ENCODE measurements around the gene ADAMTSL4. TPM values are rescaled to one million over a fixed set of nuclear protein-coding genes. Genes with fewer than 3 reads are reported as not detected.

ADAMTSL4 gene
- total and polyA plus RNA-seq, 4 donors = 23.2 to 104 (median 48.0) TPM

GRCh38 chr1:150529017-150529416 lies 20.2 kb upstream of the ADAMTSL4 start:
- peak overlapping the region in 1 of 2 donors; percentile 0 for H3K9ac ChIP-seq (ENCODE audit: insufficient read depth in 1 of 2, low read length in 2 of 2)
- 33 to 65% methylated on average over 4 of the region's 4 CpGs for WGBS, 2 donors

GRCh38 chr1:150530491-150531159 lies 18.6 kb upstream of the ADAMTSL4 start:
- Histone ChIP-seq H3K9me3 (ENCODE audit: control insufficient read depth in 4 of 4, insufficient read depth in 3 of 4, low read length in 3 of 4) (no peaks in the 10 kb centered on the region), H3K36me3 (ENCODE audit: control insufficient read depth in 4 of 4, insufficient read depth in 4 of 4, low read length in 4 of 4) (no peaks in the 10 kb centered on the region), H3K27me3 (ENCODE audit: control insufficient read depth in 3 of 3, insufficient read depth in 3 of 3, low read length in 2 of 3) (no peaks in the 10 kb centered on the region), H3K4me1 (ENCODE audit: control insufficient read depth in 5 of 5, insufficient read depth in 5 of 5, low read length in 5 of 5) (peaks cover 0 to 8% (median 4%) of the 10 kb centered on the region in 5 donors), H3K4me3 (no peak overlapping the region), H3K27ac (ENCODE audit: low read depth in 1 of 2, low read length in 1 of 2) (no peak overlapping the region), H3K9ac (ENCODE audit: insufficient read depth in 1 of 2, low read length in 2 of 2) (no peak overlapping the region)
- 96 to 97% methylated on average over 14 of the region's 14 CpGs for WGBS, 2 donors
- DNase-seq (no peak), ATAC-seq (ENCODE audit: insufficient read depth, low FRiP score) (no peak)
- no peak for TF ChIP-seq CTCF (IDR thresholded peaks at IDR 0.05; ENCODE audit: control extremely low read depth, extremely low read depth)

More at GRCh38 chr1:150529017-150529416, 20.2 kb upstream of the ADAMTSL4 start:
- no peak for TF ChIP-seq CTCF (IDR thresholded peaks at IDR 0.05; ENCODE audit: control extremely low read depth, extremely low read depth)
- no peak overlapping the region for H3K4me3 ChIP-seq
- H3K36me3 ChIP-seq (ENCODE audit: control insufficient read depth in 4 of 4, insufficient read depth in 4 of 4, low read length in 4 of 4) = no peaks in the 10 kb centered on the region
- ATAC-seq (ENCODE audit: insufficient read depth, low FRiP score) = no peak
- H3K27me3 ChIP-seq (ENCODE audit: control insufficient read depth in 3 of 3, insufficient read depth in 3 of 3, low read length in 2 of 3) = no peaks in the 10 kb centered on the region
- no peak overlapping the region for H3K27ac ChIP-seq (ENCODE audit: low read depth in 1 of 2, low read length in 1 of 2)
- no peaks in the 10 kb centered on the region for H3K9me3 ChIP-seq (ENCODE audit: control insufficient read depth in 4 of 4, insufficient read depth in 3 of 4, low read length in 3 of 4)
- peaks cover 0 to 8% (median 4%) of the 10 kb centered on the region in 5 donors for H3K4me1 ChIP-seq (ENCODE audit: control insufficient read depth in 5 of 5, insufficient read depth in 5 of 5, low read length in 5 of 5)
- peak; percentile 60 to 89 (median 82) for DNase-seq

- Histone ChIP-seq H3K9ac (ENCODE audit: insufficient read depth in 1 of 2, low read length in 2 of 2) (no peak overlapping the region), H3K36me3 (ENCODE audit: control insufficient read depth in 4 of 4, insufficient read depth in 4 of 4, low read length in 4 of 4) (no peaks in the 10 kb centered on the region), H3K27me3 (ENCODE audit: control insufficient read depth in 3 of 3, insufficient read depth in 3 of 3, low read length in 2 of 3) (no peaks in the 10 kb centered on the region), H3K27ac (ENCODE audit: low read depth in 1 of 2, low read length in 1 of 2) (peak overlapping the region in 1 of 2 donors; percentile 4), H3K4me1 (ENCODE audit: control insufficient read depth in 5 of 5, insufficient read depth in 5 of 5, low read length in 5 of 5) (peaks cover 0 to 8% (median 4%) of the 10 kb centered on the region in 5 donors), H3K9me3 (ENCODE audit: control insufficient read depth in 4 of 4, insufficient read depth in 3 of 4, low read length in 3 of 4) (no peaks in the 10 kb centered on the region), H3K4me3 (no peak overlapping the region)
- DNase-seq = no peak
- WGBS, 2 donors = 47 to 67% methylated on average over 5 of the region's 5 CpGs
- ATAC-seq (ENCODE audit: insufficient read depth, low FRiP score) = no peak
- no peak for TF ChIP-seq CTCF (IDR thresholded peaks at IDR 0.05; ENCODE audit: control extremely low read depth, extremely low read depth)
Measured at GRCh38 chr1:150532860-150533259, 16.3 kb upstream of the ADAMTSL4 start.
